NCI-H526 (cell line): ENCODE measurements around the gene PRM2.
A peak's percentile ranks its signal among the peaks of the same experiment; 100 is the strongest.
"Not testable (repeated sequence)": the region's sequence is repeated elsewhere in the genome, so short reads cannot be mapped to it uniquely, and the experiment has no call there.

ENCODE experiments used
- DNase-seq, 2 experiments: peaks; one replicate each; lab custom pipeline; 2025; lab: John Stamatoyannopoulos, UW

PRM2 gene

GRCh38 chr16:11307639-11308492 lies 31.6 kb upstream of the PRM2 start:
- DNase-seq: no peak

- no peak for DNase-seq
These were observed 30.8 kb upstream of the PRM2 start for GRCh38 chr16:11306997-11307638.

- no peak for DNase-seq
These were observed 30.1 kb upstream of the PRM2 start for GRCh38 chr16:11306381-11306780.

- peak; percentile 37 to 45 for DNase-seq
These were observed 27.3 kb upstream of the PRM2 start for GRCh38 chr16:11303405-11304138.

GRCh38 chr16:11302977-11303376 lies 26.7 kb upstream of the PRM2 start:
- no peak for DNase-seq

GRCh38 chr16:11301645-11302501 lies 25.6 kb upstream of the PRM2 start:
- DNase-seq: no peak

- DNase-seq: no peak
These were observed 24.2 kb upstream of the PRM2 start for GRCh38 chr16:11300560-11300892.

- DNase-seq: no peak
These were observed 23.7 kb upstream of the PRM2 start for GRCh38 chr16:11299865-11300559.

GRCh38 chr16:11298950-11299547 lies 22.8 kb upstream of the PRM2 start:
- DNase-seq: not testable (repeated sequence)

GRCh38 chr16:11298143-11298900 lies 22.0 kb upstream of the PRM2 start:
- peak in 1 of 2 experiments; percentile 45 for DNase-seq

GRCh38 chr16:11297492-11298142 lies 21.3 kb upstream of the PRM2 start:
- peak; percentile 87 to 95 for DNase-seq

- DNase-seq: peak; percentile 47 to 65
These were observed 20.6 kb upstream of the PRM2 start for GRCh38 chr16:11296706-11297491.

- DNase-seq: no peak
These were observed 20.0 kb upstream of the PRM2 start for GRCh38 chr16:11296351-11296705.

- DNase-seq: no peak
These were observed 19.4 kb upstream of the PRM2 start for GRCh38 chr16:11295672-11296071.

- DNase-seq: no peak
These were observed 15.9 kb upstream of the PRM2 start for GRCh38 chr16:11292076-11292748.

- DNase-seq: no peak
These were observed 14.9 kb upstream of the PRM2 start for GRCh38 chr16:11291091-11291703.

GRCh38 chr16:11290102-11290893 lies 14.0 kb upstream of the PRM2 start:
- DNase-seq: no peak
